GM21447 (cell line): ENCODE measurements around the gene IQGAP2.
"Not testable (repeated sequence)": the region's sequence is repeated elsewhere in the genome, so short reads cannot be mapped to it uniquely, and the experiment has no call there.

ENCODE experiments used
- ATAC-seq: cut with Tn5 transposase; IDR thresholded peaks from one replicate; pipeline ENCODE4 v1.9.1; 2021; ENCODE audit not compliant: unreplicated experiment

The IQGAP2 gene

DNA sequence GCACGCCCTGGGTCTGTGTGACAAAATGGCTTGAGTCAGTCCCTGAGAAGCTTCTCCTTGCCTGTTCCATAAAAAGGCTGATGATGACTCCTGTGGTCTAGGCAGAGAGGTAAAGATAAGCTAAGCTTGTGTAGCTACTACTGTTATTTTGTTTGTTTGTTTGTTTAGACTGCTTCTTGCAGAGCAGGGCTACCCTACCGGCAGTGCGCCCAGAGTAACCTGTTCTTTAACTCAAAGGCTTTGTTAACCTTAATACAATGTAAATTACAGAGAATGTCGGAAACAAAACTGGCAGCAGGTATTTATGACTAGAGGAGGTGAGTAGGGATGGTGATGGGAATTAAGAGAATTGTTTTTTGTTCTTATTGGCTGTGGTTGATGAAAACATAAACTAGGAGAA is 132.5 kb downstream of the IQGAP2 start:
- no peak for ATAC-seq

DNA sequence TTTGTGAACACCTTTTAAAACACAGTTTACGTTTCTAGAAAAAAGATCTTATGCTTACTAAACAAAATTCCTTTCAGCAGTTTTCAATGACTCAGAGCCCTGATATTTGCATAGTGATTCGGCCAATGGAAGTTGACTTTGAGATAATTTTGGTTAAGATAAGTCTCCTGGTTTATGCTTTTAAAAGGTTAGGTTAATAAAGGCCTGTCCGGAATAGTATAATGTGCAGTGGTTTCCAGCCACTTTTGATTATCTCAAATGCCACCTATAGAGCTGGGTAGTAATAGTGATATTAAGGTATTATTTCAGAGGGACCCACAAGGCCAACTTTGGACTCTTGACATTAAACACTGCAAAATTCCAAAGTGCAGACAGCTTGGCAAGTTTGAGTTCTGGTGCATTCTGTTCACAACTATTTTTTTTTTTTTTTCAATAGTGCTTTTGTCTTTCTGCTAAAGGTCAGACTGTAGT is 134.0 kb downstream of the IQGAP2 start:
- no peak for ATAC-seq

DNA sequence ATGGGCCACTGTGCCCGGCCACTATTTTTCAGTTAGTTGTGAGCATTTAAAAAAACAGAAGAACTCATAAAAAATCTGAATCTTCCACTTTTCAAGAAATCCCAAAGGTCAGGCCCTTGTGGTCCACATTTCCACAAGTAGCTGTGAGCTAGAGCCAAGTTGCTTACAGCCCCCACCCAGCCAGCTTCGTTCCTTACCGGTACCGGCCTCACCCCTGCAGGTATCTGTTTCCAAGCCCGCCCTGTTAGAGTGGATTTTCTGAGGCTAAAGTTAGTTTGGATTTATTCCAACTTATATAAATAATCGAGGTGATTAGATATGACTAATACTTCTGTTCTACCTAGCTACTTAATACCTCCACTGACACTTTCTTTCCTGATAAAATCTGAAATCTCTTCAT is 139.2 kb downstream of the IQGAP2 start:
- no peak for ATAC-seq

DNA sequence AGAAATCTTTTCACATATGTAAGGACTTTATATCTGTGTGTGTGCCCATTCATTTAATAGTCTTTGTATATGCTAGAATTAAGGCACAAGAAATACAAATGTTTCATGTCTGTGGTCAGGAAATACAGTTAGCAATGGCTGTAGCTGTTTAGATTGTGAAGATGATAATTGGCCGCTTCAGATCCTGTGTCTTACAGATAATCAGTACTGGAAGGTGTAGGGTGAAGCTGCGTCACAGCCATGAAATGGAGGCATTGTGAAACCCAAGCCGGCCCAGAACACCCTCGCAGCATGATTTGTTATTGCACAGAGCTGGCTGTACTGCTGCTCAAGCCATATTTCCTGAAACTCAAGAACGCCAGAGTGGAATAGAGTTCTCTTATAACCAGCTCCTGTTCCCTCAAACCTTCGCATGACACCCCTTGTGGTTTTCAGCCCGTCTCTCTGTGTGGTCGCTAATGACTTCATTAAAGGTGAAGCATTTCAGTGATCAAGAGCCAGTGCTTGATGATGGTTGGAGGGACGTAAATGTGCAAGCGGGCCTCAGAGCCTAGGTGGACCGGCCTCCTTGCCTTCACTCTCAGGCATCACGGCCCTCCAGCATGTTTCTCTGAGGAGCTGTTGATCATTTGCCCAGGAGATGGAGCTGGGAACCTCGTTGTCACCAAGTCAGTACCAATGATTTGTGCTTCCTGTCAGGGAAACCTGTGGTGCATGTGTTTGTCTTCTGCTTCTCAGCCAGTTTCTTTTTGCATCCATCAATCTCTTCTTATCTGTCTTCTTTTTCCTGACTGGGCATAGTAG is 140.0 kb downstream of the IQGAP2 start:
- ATAC-seq, result no peak

DNA sequence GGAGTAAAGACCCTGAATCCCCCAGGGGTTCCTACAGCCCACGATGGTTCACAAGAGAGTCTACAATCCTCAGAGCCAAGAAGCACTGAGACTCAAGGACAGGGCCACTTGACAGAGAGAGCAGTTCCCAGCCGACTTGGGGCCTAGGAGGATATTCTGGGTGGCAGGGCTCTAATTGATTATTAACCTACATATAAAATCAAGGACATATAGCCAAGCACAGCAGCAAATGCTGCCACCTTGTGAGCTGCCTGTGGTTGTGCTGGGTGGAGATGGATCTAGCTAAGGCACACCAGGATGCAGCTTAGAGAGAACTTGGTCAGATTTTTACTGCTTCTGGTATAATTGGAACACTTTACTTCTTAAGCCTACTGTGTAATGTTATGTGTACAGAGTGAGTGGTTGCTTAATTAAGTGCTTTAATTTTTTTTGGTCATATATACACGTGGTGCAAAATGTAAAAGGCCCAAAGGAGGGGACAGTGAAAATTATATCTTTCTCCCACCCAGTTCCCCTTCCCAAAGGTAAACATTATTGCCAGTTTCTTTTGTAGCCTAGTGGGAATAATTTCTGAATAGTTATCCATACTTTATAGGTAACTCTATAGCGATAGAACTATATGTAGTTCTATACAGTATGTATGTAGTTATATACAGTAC is 141.3 kb downstream of the IQGAP2 start:
- ATAC-seq, result peak; percentile 33

DNA sequence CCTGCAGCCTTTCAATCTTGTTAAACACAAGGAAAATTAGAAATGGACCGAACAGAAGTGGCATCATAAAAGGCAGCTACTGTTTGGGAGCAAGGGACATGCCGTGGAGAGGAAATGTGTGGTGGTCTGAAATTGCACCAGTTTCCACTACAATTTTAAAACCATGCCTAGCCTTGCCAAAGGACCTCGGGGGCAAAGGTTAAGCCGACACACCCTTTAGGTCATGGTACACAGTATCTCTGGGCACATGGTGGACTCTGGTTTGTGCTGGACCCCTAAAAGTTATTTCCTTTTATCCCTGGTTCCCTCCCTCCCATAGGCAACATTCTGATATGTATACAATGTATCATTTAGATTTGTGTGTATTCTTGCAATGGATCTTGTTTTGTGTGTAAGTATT is 142.1 kb downstream of the IQGAP2 start:
- ATAC-seq, result no peak

DNA sequence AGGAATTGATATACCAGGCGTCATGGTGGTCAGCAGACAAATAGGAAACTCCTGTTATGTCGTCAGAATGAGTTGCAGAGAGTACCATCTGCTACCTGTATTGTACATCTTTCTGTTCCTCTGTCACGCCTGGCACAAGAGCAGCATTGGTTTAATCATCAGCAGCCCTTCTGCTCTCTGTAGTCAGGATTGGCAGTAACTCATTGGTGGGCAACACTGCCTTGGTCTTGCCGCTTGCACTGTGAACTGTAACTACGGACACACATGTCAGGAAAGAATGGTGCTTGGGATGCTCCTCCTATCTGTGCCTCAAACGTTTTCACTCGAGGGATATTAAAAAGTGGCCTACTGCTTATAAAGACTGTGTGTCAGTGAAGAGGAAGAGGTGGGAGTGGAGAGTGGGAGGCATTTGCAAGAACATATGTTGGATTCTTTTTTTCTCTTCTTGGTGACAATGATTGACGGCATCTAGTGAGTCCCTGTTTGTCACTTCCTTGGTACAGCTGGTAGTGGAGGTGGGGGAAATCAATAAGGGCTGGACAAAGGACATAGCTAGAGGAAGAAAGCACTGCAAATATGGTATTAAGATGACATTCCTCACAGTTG is 143.5 kb downstream of the IQGAP2 start:
- peak; percentile 30 for ATAC-seq

DNA sequence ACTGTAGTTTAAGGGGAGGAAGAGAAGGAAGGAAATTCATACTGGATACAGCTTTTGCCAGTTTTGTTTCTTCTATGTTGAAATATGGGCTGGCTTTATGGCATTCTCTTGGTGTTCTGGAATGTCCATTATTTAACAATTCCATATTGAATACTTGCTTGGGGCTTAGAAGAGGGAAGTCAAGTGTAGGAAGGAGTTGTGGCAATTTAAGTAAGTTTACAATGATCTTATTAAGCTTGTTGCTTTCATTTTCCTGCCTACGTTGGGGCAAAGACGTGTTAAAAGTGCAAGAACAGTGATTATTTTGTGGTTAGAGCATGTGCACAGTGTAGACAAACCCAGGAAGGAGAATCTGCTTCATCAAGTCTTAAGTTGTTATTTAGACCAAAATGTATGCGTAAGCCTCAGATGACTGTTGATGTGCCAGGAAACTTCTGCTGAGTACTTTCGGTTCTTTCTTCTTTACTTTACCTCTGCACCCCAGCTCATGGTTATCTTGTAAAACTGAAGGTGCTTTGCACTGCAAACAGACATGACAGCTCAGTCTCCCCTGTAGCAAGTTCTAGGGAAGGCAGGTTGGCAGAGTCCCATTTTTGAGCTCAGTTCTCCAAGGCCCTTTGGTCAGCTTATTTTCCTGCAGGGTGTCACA is 144.3 kb downstream of the IQGAP2 start:
- ATAC-seq, result peak; percentile 57

DNA sequence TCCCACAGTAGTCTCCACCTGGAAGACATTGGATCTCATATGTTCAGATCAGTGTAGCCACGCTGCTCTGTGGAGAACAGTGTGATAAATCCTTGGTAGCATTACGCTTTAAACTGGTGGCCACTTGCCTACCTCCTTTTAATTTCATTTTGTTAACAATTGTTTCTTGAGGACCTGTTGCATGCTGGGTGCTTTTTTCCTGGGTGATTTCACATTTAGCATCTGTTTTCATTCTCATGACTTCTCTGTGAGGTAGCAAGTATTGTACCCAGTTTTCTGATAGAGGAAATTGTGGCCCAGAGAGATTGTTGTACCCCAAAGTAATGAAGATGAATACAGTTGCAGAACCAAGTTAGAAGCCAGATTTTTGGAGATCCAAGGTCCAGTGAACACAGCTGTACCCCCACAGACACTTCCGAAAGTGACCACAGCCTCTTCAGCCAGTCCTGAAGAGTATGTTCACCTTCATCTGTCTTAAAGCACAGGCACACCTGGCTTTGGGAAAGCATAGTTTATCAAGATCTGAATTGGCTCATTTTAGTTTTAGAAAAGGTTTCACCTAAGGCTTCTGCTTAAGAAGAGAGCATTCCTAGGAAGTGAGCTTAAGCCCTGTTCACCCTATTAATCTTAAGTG is 144.9 kb downstream of the IQGAP2 start:
- ATAC-seq, result peak; percentile 17

DNA sequence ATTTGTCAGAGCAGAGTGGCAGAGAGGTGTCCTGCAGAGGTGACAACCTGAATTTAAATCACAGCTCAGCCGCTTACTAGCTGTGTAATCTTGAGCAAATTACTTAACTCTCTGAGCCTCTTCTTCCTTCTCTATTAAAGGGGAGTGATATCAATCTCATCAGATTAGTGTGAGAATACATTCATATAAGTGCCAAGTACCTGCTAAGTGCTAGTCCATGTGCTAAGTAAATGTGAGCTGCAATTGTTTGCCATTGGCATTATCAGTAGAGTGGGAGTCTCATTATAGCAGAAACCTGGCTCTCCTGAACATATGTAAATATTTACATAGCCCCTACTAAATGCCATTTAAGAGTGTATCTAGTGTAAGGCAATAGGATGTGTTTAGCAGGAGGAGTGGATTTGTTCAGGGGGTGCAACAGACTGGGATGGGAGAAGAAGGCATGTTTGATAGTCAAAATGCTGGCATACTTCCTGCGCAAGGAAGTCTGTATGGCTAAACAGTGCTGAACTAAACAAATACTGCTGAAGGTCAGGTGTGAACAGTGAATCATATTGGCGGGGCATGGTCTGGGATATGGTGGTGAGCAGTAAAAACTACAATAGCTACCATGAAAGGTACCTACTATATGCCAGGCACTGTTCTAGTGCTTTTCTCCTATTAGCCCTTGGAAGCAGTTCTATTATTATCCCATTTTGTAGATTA is 145.6 kb downstream of the IQGAP2 start:
- no peak for ATAC-seq

DNA sequence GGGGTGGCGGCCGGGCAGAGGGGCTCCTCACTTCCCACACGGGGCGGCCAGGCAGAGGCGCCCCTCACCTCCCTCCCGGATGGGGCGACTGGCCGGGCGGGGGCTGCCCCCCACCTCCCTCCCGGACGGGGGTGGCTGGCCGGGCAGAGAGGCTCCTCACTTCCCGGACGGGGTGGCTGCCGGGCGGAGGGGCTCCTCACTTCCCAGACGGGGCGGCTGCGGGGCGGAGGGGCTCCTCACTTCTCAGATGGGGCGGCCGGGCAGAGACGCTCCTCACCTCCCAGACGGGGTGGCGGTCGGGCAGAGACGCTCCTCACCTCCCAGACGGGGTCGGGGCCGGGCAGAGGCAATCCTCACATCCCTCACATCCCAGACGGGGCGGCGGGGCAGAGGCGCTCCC is 147.8 kb downstream of the IQGAP2 start:
- ATAC-seq, result not testable (repeated sequence)

DNA sequence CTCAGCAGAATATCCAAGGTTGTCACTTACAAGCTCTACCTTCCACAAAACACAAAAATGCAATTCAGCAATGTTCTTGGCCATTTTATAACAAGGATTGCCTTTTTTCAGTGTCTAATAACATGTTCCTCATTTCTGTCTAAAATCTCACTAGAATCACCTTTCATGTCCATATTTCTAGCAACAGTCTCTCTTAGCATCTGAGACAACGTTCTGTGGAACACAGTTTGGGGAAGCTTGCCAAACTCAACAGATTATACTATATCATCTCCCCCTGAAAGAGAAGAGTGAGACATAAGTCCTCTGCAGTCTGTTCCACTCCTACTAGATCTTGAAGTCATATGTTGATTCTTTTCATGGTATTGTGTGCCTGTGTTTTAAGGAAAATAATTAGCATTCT is 149.5 kb downstream of the IQGAP2 start:
- ATAC-seq, result no peak

DNA sequence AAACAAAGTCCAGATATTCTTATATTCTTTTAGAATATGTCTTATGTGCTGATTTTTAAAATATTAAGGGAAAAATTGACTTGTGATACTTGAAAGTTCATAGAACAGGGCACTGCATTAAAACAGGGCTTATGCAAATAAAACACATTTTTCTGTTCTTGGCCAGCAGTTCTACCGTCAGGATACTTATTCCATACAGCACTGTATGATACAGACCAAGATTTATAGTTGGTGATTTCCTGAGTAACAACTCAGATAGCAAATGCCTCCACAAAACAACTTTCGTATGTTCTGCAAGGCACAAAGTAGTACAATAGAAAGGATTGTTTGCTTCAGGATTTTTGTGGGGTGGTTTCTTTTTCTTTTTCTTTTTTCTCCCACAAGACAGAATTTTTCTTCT is 150.2 kb downstream of the IQGAP2 start:
- ATAC-seq, result no peak

DNA sequence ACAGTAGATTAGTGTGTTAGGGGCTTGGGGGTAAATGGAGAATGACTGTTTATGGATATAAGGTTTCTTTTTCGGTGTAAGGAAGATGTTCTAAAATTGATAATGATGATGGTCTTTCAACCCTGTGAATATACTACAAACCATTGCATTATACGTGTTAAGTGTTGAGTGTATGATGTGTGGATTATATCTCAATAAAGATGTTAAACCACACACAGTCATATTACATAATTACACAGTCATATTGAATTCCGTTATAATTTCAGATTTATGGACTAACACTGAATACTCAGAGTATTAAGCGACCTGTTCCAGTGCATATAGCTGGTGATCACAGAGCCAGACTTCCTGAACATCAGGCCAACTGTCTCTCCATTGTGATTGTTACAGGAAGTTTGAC is 152.0 kb downstream of the IQGAP2 start:
- no peak for ATAC-seq

DNA sequence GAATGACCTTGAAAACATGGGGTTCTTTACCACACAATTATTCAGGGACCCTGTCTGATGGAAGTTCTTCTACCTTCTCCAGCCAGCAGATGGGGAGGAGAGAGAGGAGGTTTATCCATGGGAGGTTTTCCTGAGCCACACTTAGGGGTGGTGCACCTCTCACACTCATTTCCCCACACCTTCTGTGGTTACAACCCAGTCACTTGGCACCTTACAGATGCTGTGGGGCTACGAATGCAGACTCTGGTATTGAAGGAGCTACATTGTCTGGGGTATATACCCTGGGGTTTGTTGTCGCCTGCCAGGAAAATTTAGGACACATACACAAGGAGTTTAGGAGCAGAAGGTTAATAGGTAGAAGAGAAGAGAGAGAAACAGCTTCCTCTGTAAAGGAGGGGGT is 152.6 kb downstream of the IQGAP2 start:
- no peak for ATAC-seq

DNA sequence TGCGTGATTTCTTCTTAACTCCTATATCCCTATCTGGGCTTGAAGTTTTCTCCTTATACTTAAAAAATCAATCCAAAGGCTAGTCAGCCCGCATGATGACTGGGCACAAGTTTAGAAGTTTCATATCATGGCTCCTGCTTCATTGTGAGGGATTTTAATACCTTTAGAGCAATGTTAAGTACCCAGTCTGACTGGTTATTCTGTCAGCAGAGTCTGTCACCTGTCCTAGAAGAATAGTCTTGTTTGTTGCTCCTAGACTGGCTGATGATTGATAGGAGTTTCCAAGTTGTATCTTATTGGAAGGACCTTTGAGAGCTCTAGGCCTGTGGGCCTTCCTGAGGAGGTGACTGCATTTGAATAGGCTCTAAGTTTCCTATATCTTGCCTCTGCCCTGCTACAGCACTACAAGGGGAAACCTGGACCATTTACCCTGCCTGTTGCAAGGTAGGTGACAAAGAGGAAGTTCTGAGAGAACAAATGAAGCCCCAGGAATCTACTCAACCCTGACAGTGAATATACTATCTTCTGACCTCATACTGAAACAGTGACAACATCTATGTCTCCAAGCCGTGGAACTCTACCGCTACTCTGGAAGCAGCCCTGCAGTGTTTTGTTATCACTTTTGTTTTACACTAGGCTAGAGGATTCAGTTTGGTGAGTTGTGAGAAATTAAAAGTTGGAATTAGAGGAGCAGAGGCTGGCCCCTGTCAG is 153.6 kb downstream of the IQGAP2 start:
- ATAC-seq, result peak; percentile 94

DNA sequence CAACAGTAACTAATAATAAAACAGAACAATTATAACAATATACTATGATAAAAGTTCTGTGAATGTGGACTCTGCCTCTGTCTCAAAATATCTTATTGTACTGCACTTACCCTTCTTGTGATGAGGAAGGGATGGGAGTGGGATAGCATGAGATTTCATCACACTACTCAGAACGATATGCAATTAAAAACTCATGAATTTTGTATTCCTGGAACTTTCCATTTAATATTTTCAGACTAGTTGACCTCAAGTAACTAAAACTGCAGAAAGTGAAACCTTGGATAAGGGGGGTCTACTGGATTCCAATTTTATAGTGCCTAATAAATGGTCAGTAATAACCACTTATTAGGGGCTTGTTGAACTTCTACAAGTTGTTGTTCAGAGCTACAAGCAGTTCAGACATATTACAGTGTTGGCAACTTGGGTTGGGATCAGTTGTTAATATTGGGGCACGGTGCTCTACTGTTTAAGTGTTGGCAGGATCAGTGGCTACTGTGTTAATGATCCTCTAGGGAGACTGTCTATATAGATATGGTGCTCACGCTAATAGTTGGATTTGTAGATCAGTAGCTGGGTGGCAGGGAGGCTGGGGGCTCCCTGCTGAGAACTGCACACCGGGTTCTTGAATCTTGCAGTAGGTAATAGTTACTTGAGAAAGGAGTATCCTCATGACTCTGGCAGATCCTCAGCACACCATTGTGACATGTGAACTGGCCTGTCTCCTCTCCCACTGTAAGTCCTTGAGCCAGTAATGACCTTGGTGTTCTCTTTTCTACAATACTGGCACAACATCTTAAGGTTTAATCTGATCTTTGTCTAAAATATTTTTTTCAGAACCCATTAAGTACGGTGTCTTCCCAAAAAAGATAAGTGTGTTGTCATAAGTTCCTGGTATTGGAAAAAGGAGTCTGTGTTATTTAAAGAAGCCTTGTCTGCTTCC is 158.1 kb downstream of the IQGAP2 start:
- ATAC-seq, result no peak

DNA sequence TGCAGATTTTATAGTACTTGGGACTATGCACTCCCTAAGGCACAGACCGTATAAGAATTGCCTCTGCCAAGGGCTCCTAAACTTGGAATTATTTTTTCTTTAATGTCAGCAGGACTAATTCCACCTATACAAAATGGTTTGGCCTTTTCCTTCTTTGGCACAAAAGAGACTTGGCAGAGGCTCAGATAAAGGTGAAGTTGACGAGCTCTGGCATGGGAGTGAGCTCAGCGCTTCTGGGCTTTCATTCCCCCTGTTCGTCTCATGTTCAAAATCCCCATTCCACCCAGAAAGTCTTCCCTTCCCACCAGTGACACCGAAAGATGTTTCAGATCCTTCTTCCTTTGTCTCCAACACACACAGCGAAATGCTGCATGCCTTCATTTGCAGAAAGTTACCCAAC is 158.9 kb downstream of the IQGAP2 start:
- ATAC-seq, result no peak

DNA sequence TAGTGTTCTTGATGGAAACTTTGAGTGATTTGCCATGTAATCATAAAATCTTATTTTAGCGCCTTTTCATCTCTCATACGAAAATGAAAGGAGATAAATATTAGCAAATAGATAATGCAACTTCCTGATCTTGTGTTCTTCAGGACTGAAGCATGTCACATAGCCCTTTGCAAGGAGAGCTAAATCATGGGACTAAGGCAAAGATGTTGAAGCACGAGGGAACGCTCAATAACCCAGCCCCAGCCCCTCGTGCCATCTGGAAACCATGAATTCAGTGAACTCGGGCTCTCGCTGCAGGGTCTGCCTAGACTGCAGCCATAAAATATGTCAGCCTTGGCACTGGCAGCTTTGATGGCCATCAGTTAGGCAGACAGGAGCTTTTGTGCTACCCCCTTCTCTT is 161.9 kb downstream of the IQGAP2 start:
- no peak for ATAC-seq
